NB4 (cell line): ENCODE measurements around the gene MAS1.

ENCODE experiments used
- CTCF ChIP-seq: IDR thresholded peaks from one replicate; pipeline ENCODE4 v1.5.1; 2012; ENCODE audit warnings: low read depth, low read length
- MAX ChIP-seq: IDR thresholded peaks from 2 replicates; pipeline ENCODE4 v1.6.1; 2011; ENCODE audit warnings: low read depth, low read length
- MYC ChIP-seq: IDR thresholded peaks from 2 replicates; pipeline ENCODE4 v1.6.1; 2011; ENCODE audit warnings: low read depth, low read length
- POLR2A ChIP-seq: IDR thresholded peaks from 2 replicates; pipeline ENCODE4 v1.6.1; 2011; ENCODE audit warnings: mild to moderate bottlenecking; ENCODE audit not compliant: insufficient read length; ENCODE audit errors: extremely low read depth

- no peak for TF ChIP-seq CTCF
- no peak for TF ChIP-seq POLR2A
- no peak for TF ChIP-seq MAX
- no peak for TF ChIP-seq MYC
Observed at GRCh38 chr6:159844737-159845645, 45.8 kb upstream of the MAS1 start.
